ENCODE data around the gene PCSK6.
"Not testable (repeated sequence)": the region's sequence is repeated elsewhere in the genome, so short reads cannot be mapped to it uniquely, and the experiment has no call there.

The PCSK6 gene

GRCh38 chr15:101373577-101373976, 115.9 kb downstream of the PCSK6 start:
- DNase-seq = no peak

- no peak for DNase-seq
Observed at GRCh38 chr15:101372960-101373525, 116.5 kb downstream of the PCSK6 start.

DNA sequence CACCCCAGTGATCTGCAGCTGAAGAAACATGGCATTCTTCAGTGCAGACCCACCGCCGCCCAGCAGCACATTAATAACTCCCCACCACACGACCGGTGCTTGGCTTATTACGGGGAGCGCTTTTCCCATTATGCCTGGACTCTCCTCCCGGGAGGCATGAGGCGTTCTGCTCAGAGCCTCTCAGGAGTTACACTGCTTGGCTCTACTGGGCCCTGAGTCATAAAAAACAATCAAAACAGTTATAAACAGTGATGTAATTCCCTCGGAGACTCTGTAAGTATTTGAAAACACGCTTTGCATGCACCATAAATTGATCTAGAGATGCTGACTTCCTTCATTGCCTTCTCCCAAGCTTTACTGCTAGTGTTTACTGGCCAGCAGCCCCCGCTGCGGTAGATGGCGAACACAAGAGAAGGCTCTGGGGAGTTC, 117.3 kb downstream of the PCSK6 start:
- DNase-seq = no peak

- no peak for DNase-seq
Observed at GRCh38 chr15:101371519-101371918, 118.0 kb downstream of the PCSK6 start.

DNA sequence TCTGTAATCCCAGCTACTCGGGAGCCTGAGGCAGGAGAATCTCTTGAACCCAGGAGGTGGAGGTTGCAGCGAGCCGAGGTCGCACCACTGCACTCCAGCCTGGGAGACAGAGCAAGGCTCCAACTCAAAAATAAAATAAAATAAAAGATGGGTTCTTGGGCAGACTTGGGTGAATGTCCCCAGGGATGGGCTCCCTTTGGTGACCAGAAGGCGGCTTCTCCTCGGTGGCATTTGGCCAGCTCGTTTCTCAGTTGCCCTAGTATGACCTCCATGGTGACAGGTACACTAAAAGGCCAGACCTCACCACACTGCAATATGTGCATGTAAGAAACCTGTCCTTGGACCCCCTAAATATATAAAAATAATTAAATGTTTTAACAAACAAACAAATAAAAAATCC, 118.4 kb downstream of the PCSK6 start:
- DNase-seq = no peak

- no peak for DNase-seq
Observed at GRCh38 chr15:101370330-101371024, 119.0 kb downstream of the PCSK6 start.

DNA sequence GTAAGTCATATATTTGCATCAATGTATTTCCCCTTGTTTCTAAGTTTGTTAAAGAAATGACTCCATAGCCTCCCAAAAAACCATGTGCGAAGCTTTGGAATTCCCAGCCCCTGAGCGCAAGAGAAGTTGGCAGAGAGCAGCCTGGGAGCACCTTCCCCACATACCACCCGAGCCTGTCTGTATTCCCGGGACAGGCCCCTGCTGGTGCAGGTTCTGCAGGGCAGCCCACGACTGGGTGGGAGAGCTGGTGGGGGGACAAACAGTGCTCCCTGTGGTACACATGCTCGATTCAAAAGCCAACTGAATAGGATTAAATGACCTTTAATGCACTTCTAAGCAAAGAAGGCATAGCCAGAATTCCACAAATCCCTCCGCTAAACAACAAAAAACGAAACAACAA, 119.8 kb downstream of the PCSK6 start:
- no peak for DNase-seq

DNA sequence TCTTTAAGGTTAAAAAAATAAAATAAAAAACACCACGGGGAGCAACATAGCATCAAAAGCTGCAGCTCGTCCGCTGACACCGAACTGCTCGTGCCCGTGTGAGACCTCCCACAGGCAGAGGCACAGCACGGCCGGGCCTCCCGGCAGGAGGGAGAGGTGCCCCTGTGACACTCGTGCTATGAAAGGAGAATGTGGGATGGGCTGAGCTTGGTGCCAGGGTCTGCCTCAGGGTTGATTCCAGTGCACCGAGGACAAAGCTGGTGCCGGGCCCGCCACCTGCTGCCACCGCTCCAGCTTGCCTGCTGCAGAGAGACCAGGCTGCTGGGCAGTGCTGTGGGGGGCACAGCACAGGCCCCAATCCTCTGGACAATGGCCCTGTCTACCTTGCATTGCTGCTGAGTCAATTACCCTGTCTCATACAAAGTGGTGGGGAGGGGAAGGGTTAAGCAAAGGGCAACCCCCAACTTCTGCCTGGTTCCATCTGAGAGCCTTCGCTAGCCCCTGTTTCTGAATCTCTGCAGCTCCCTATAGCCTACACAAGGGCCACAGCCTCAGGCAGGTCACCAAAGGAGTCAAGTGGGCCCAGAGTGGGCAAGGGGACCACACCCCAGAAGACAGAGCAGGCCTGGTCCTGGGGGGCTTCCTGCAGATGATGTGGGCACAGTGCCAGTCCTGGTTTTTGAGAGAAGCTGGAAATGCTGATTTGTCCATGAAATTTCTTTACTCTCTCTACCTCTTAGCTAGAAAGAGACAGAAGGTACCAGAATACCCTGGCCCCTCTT, 120.5 kb downstream of the PCSK6 start:
- no peak for DNase-seq

GRCh38 chr15:101368086-101368780, 121.3 kb downstream of the PCSK6 start:
- DNase-seq = no peak

DNA sequence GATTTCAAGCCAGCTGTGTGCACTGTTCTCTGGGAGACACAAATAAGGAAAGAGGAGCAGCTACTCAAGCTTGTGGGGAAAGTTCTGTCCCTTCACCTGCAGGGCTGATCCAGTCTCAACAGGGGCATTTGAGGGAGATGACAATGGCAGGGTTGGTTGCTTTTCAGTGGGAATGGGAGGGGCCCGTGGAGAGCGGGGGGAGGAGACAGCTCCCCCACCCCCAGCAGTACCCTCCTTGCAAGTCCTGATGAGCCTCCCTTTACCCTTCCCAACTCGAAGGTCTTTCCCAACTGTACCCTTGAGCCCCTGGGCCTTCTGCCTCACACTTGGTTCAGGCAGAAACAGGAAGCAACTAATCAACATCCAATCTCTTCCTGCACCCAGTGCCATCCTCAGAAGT, 122.7 kb downstream of the PCSK6 start:
- no peak for DNase-seq

DNA sequence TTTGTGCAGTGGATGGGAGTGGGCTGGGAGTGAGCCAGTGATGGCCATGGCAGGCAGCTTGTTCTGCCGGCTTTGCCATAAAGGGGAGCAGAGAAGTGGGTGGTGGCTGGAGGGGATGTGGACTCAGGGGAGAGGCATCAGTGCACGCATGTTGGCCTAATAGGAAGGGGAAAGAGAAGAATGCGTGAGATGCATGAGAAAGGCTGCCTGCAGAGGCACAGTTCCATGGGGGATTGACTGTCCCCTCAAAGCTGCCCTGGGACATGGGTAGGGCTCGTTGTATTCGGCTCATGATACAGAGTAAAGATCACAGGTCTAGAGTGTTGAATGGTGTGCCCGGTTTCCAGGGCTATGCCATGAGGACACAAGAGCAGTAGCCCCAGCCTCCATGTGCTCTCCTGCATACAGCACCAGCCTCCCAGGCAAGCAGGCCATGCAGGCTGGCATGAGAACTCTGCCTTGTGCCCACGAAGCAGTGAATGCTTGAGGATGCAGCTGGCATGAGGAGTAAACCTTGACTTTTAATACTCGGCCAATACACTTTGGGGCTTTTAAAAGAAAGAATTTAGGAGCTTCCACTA, 126.4 kb downstream of the PCSK6 start:
- no peak for DNase-seq

- no peak for DNase-seq
Observed at GRCh38 chr15:101362359-101362758, 127.1 kb downstream of the PCSK6 start.

GRCh38 chr15:101361418-101361817, 128.1 kb downstream of the PCSK6 start:
- DNase-seq = no peak

DNA sequence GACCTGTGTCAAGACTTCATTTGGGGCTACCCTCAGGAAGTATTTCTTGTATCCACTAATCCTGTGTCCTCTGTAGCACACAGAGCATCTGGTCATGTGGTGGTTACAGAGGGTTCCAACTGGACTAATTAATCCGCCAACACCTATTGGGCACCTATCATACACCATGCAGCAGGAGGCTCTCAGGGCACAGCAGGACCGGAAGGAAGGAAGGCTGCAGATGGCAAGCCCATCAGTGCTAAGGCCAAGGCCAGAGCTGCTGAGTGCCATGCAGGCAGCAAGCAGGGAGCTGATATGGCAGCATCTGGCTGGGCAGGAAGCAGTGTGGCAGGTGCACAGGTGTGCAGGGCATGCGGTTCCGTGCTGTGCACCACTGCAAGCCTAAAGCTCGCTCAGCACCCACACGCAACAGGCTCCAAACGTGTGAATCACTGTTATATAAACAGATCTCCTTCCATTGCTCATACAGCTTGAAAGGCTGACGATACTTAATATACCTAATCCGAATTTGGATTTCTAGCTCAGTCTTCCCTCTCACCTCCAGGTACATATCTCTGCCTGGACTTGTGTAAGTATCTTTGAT, 130.1 kb downstream of the PCSK6 start:
- DNase-seq = no peak

GRCh38 chr15:101358895-101359294, 130.6 kb downstream of the PCSK6 start:
- no peak for DNase-seq

- DNase-seq = no peak
Observed at GRCh38 chr15:101357885-101358284, 131.6 kb downstream of the PCSK6 start.

GRCh38 chr15:101357333-101357732, 132.2 kb downstream of the PCSK6 start:
- no peak for DNase-seq

- not testable (repeated sequence) for DNase-seq
Observed at GRCh38 chr15:101356512-101357172, 132.9 kb downstream of the PCSK6 start.

DNA sequence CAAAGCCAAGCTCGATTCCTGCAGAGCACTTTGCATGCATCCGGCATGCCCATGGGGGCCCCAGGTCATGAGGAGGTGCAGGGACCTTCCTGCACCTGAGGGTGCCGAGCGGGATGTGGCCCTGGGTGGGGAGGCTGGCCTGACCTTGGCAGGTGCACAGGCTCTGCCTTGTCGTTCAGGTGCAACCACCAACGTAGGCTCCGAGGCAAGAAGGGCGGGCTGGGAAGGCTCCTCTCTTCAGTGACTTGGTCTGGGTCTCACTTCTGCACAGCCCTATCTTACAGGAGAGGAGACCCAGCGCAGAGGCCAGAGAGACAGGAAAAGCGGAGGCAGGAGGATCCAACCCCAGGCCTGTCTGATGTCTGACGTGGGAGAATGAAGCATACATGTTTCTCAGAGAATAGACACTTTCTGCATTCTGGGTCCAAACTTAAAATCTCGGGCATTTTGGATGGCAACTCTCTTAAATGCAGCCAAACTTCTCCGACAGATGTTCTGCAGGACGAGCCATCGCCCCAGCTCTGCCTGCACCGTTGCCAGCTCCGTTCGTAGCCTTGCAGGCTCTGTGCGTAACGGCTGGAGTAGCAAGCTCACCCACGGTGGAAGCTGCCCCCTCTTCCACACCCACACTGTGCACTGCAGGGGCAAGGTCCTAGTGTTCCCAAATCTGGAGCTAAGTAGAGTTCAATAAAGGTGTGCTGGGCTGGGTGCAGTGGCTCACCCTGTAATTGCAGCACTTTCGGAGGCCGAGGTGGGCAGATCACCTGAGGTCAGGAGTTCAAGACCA, 133.6 kb downstream of the PCSK6 start:
- no peak for DNase-seq

DNA sequence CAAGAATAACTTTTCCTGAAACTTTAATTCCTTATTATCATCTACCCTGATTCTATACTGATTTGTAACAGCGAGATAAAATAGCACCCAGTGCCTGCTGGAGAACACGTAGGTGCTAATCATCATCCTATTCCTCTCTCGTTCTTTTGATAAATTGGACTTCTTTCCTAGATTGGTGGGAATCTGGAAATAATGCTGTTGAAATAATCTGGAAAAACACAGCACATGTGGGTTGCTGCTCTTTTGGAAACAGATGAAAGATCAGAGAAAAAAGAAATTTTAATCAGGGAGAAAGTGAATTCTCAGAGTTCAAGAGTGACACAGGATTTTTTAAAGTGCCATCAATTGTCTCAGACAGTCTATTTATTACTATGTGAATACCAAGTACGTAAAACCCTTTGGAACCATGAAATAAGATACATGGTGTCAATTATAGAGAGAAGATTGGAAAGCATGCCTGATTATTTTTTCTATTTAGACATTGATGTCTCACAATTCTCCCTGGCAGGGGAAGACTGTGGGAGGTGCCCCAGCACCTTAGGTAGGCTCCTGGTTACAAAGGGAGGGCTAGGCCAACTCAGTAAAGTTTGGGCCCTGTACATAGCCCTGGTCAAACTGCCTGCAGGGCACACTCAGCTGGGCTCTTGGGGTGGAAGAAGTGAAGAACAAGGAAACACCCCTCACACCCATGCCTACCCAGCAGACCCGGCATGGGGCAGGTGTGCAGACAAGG, 134.4 kb downstream of the PCSK6 start:
- no peak for DNase-seq

GRCh38 chr15:101353240-101353639, 136.3 kb downstream of the PCSK6 start:
- no peak for DNase-seq

All from eye (tissue), 1 donor.